Astrocyte (in vitro differentiated cells and primary cell): ENCODE data around the gene TMEM141.

Experiments used
- EZH2 ChIP-seq: IDR thresholded peaks from 2 replicates; pipeline ENCODE4 v1.6.1; 2012; ENCODE audit warnings: mild to moderate bottlenecking, low read length, inconsistent platforms; ENCODE audit not compliant: insufficient read depth
- TF ChIP-seq, protein P1 (sequence below): IDR thresholded peaks from 2 replicates; pipeline ENCODE4 v1.5.1; 2011; ENCODE audit warnings: low read depth, mild to moderate bottlenecking, inconsistent platforms, low read length, moderate library complexity; ENCODE audit not compliant: insufficient read depth

DNA sequence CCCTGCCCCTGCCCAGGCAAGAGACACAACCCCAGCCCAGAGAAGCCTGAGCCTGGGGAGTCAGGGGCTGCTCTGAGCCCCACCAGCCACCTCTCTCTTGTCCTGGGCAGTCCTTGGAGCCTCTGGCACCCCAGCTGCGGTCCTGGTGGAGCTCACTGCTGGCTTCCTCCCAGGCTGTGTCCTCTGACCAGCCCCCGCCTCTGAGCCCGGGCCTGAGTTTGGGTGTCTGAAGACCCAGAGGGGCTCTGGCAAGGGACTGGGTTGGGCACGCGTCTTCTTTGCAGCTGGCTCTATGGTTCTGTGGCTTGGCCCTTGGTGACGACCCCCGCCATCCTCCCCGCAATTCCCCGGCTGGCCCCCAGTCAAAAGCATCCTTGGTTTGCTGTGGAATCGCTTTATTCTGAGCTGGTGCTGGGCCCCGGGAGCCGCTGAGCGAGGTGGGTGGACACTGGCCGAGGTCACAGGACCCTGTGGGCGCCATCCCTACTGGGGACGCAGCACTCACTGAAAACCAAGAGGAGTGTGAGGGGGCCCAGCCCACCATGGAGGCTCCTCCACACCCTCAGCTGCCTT, 47.4 kb upstream of the TMEM141 start:
- TF ChIP-seq, protein P1, sequence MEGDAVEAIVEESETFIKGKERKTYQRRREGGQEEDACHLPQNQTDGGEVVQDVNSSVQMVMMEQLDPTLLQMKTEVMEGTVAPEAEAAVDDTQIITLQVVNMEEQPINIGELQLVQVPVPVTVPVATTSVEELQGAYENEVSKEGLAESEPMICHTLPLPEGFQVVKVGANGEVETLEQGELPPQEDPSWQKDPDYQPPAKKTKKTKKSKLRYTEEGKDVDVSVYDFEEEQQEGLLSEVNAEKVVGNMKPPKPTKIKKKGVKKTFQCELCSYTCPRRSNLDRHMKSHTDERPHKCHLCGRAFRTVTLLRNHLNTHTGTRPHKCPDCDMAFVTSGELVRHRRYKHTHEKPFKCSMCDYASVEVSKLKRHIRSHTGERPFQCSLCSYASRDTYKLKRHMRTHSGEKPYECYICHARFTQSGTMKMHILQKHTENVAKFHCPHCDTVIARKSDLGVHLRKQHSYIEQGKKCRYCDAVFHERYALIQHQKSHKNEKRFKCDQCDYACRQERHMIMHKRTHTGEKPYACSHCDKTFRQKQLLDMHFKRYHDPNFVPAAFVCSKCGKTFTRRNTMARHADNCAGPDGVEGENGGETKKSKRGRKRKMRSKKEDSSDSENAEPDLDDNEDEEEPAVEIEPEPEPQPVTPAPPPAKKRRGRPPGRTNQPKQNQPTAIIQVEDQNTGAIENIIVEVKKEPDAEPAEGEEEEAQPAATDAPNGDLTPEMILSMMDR, result no peak
- TF ChIP-seq EZH2, result no peak
